ENCODE measurements around the gene KIAA1217. TPM values are rescaled to one million over a fixed set of nuclear protein-coding genes. Genes with fewer than 3 reads are reported as not detected.
A peak's percentile ranks its signal among the peaks of the same experiment; 100 is the strongest.

The KIAA1217 gene
- total and polyA plus RNA-seq, 2 donors from 2014 or later, result 10.4 to 63.8 TPM

GRCh38 chr10:24526085-24526649, 317.2 kb downstream of the KIAA1217 start:
- TF ChIP-seq CTCF (IDR thresholded peaks at IDR 0.05; ENCODE audit: borderline replicate concordance, extremely low read depth, insufficient read depth), result no peak
- intact Hi-C loops (cut with DNase I), result no loop called here
- Histone ChIP-seq H3K27ac (ENCODE audit: low read depth in 2 of 2, low read length in 2 of 2) (no peak overlapping the region), H3K9ac (ENCODE audit: low read length in 3 of 3) (no peak overlapping the region), H3K27me3 (ENCODE audit: control insufficient read depth, insufficient read depth, low read length) (no peaks in the 10 kb centered on the region), H3K4me3 (ENCODE audit: low read length in 3 of 3) (no peak overlapping the region), H3K36me3 (ENCODE audit: control insufficient read depth in 2 of 3, insufficient read depth in 3 of 3, low read length in 3 of 3) (peaks cover 9 to 62% (median 26%) of the 10 kb centered on the region in 3 donors), H3K4me1 (ENCODE audit: control insufficient read depth in 2 of 3, insufficient read depth in 2 of 3, low read depth in 1 of 3, low read length in 3 of 3) (no peaks in the 10 kb centered on the region), H3K9me3 (ENCODE audit: control insufficient read depth in 2 of 3, insufficient read depth in 1 of 3, low read length in 3 of 3) (no peaks in the 10 kb centered on the region)
- DNase-seq (no peak), FAIRE-seq (no peak)

GRCh38 chr10:24528946-24529345, 320.0 kb downstream of the KIAA1217 start:
- intact Hi-C loops (cut with DNase I), result no loop called here
- FAIRE-seq, result no peak
- H3K36me3 ChIP-seq (ENCODE audit: control insufficient read depth in 2 of 3, insufficient read depth in 3 of 3, low read length in 3 of 3), result peaks cover 15 to 74% (median 39%) of the 10 kb centered on the region in 3 donors

GRCh38 chr10:24531439-24531838, 322.5 kb downstream of the KIAA1217 start:
- DNase-seq (no peak), FAIRE-seq (no peak)
- Histone ChIP-seq H3K27me3 (ENCODE audit: control insufficient read depth, insufficient read depth, low read length) (no peaks in the 10 kb centered on the region), H3K36me3 (ENCODE audit: control insufficient read depth in 2 of 3, insufficient read depth in 3 of 3, low read length in 3 of 3) (peaks cover 17 to 71% (median 39%) of the 10 kb centered on the region in 3 donors), H3K4me3 (ENCODE audit: low read length in 3 of 3) (no peak overlapping the region), H3K27ac (ENCODE audit: low read depth in 2 of 2, low read length in 2 of 2) (no peak overlapping the region), H3K9me3 (ENCODE audit: control insufficient read depth in 2 of 3, insufficient read depth in 1 of 3, low read length in 3 of 3) (no peaks in the 10 kb centered on the region), H3K9ac (ENCODE audit: low read length in 3 of 3) (no peak overlapping the region), H3K4me1 (ENCODE audit: control insufficient read depth in 2 of 3, insufficient read depth in 2 of 3, low read depth in 1 of 3, low read length in 3 of 3) (no peaks in the 10 kb centered on the region)
- TF ChIP-seq CTCF (IDR thresholded peaks at IDR 0.05; ENCODE audit: borderline replicate concordance, extremely low read depth, insufficient read depth), result no peak
- intact Hi-C loops (cut with DNase I), result no loop called here

More at GRCh38 chr10:24528946-24529345, 320.0 kb downstream of the KIAA1217 start:
- no peak overlapping the region for H3K9ac ChIP-seq (ENCODE audit: low read length in 3 of 3)
- TF ChIP-seq CTCF (IDR thresholded peaks at IDR 0.05; ENCODE audit: borderline replicate concordance, extremely low read depth, insufficient read depth), result no peak
- no peak overlapping the region for H3K4me3 ChIP-seq (ENCODE audit: low read length in 3 of 3)
- no peaks in the 10 kb centered on the region for H3K27me3 ChIP-seq (ENCODE audit: control insufficient read depth, insufficient read depth, low read length)
- no peaks in the 10 kb centered on the region for H3K4me1 ChIP-seq (ENCODE audit: control insufficient read depth in 2 of 3, insufficient read depth in 2 of 3, low read depth in 1 of 3, low read length in 3 of 3)
- H3K9me3 ChIP-seq (ENCODE audit: control insufficient read depth in 2 of 3, insufficient read depth in 1 of 3, low read length in 3 of 3), result no peaks in the 10 kb centered on the region
- DNase-seq, result no peak
- H3K27ac ChIP-seq (ENCODE audit: low read depth in 2 of 2, low read length in 2 of 2), result no peak overlapping the region

GRCh38 chr10:24533981-24534380, 325.0 kb downstream of the KIAA1217 start:
- H3K9ac ChIP-seq (ENCODE audit: low read length in 3 of 3), result no peak overlapping the region
- intact Hi-C loops (cut with DNase I), result no loop called here
- no peak for TF ChIP-seq CTCF (IDR thresholded peaks at IDR 0.05; ENCODE audit: borderline replicate concordance, extremely low read depth, insufficient read depth)
- no peaks in the 10 kb centered on the region for H3K4me1 ChIP-seq (ENCODE audit: control insufficient read depth in 2 of 3, insufficient read depth in 2 of 3, low read depth in 1 of 3, low read length in 3 of 3)
- H3K36me3 ChIP-seq (ENCODE audit: control insufficient read depth in 2 of 3, insufficient read depth in 3 of 3, low read length in 3 of 3), result peaks cover 18 to 70% (median 48%) of the 10 kb centered on the region in 3 donors
- H3K4me3 ChIP-seq (ENCODE audit: low read length in 3 of 3), result no peak overlapping the region
- H3K9me3 ChIP-seq (ENCODE audit: control insufficient read depth in 2 of 3, insufficient read depth in 1 of 3, low read length in 3 of 3), result no peaks in the 10 kb centered on the region
- FAIRE-seq (no peak), DNase-seq (peak in 1 of 5 donors; percentile 15)
- H3K27ac ChIP-seq (ENCODE audit: low read depth in 2 of 2, low read length in 2 of 2), result no peak overlapping the region
- no peaks in the 10 kb centered on the region for H3K27me3 ChIP-seq (ENCODE audit: control insufficient read depth, insufficient read depth, low read length)

All from kidney (tissue), 14 donors.